Progenitor cell of endocrine pancreas (in vitro differentiated cells): ENCODE results near the gene PHKB. TPM values are rescaled to one million over a fixed set of nuclear protein-coding genes. Genes with fewer than 3 reads are reported as not detected.

Experiments
- DNase-seq: peaks from one replicate; pipeline ENCODE4 v3.0.0; 2021; ENCODE audit warnings: low spot score; ENCODE audit not compliant: unreplicated experiment
- H3K27ac Mint-ChIP-seq: 2 replicates; pipeline ENCODE4 v1.8.0; 2021; ENCODE audit warnings: mild to moderate bottlenecking, moderate library complexity, mixed read lengths
- H3K27me3 Mint-ChIP-seq: 2 replicates; pipeline ENCODE4 v1.8.0; 2021; ENCODE audit warnings: mixed read lengths
- H3K36me3 Mint-ChIP-seq: 2 replicates; pipeline ENCODE4 v1.8.0; 2022; ENCODE audit warnings: mixed read lengths; ENCODE audit not compliant: insufficient read depth
- H3K4me1 Mint-ChIP-seq: 2 replicates; pipeline ENCODE4 v1.8.0; 2021; ENCODE audit warnings: low read depth, mixed read lengths
- H3K4me3 Mint-ChIP-seq: 2 replicates; pipeline ENCODE4 v1.8.0; 2021; ENCODE audit warnings: low read depth, mild to moderate bottlenecking, moderate library complexity, mixed read lengths
- H3K9me3 Mint-ChIP-seq: 2 replicates; pipeline ENCODE4 v1.8.0; 2021; ENCODE audit warnings: low read depth, mixed read lengths
- CTCF ChIP-seq: fragments of 200-600 bp; sonication (generic); IDR thresholded peaks from one replicate; pipeline ENCODE4 v1.5.0; 2021; ENCODE audit warnings: antibody characterized with exemption, mild to moderate bottlenecking; ENCODE audit not compliant: unreplicated experiment
- total RNA-seq: library from RNA; stranded (reverse); gene quantifications from 2 replicates; pipeline ENCODE4 v1.2.1, GENCODE V29; 2021

PHKB gene
- total RNA-seq, 1 donor from 2014 or later: 94.1 TPM

GRCh38 chr16:47590472-47590871 is 129.3 kb downstream of the PHKB start:
- TF ChIP-seq CTCF: no peak
- Mint-ChIP-seq H3K9me3 (no peaks in the 10 kb centered on the region), H3K4me1 (no peaks in the 10 kb centered on the region), H3K27me3 (no peaks in the 10 kb centered on the region), H3K4me3 (no peak overlapping the region), H3K36me3 (peaks cover 10% of the 10 kb centered on the region), H3K27ac (no peak overlapping the region)
- no peak for DNase-seq

GRCh38 chr16:47592232-47592631 is 131.1 kb downstream of the PHKB start:
- Mint-ChIP-seq H3K27me3 (no peaks in the 10 kb centered on the region), H3K4me1 (no peaks in the 10 kb centered on the region), H3K9me3 (no peaks in the 10 kb centered on the region), H3K27ac (no peak overlapping the region), H3K36me3 (peaks cover 10% of the 10 kb centered on the region), H3K4me3 (no peak overlapping the region)
- TF ChIP-seq CTCF: no peak
- DNase-seq: no peak

GRCh38 chr16:47599512-47599911 is 138.4 kb downstream of the PHKB start:
- Mint-ChIP-seq H3K27me3 (no peaks in the 10 kb centered on the region), H3K27ac (peak overlapping the region; percentile 6), H3K4me3 (no peak overlapping the region), H3K9me3 (no peaks in the 10 kb centered on the region), H3K4me1 (peaks cover 6% of the 10 kb centered on the region), H3K36me3 (peaks cover 8% of the 10 kb centered on the region)
- TF ChIP-seq CTCF: no peak
- DNase-seq: no peak

GRCh38 chr16:47600376-47600775 is 139.2 kb downstream of the PHKB start:
- H3K9me3 Mint-ChIP-seq: no peaks in the 10 kb centered on the region
- DNase-seq: no peak
- H3K27ac Mint-ChIP-seq: no peak overlapping the region
- no peaks in the 10 kb centered on the region for H3K27me3 Mint-ChIP-seq
- no peak for TF ChIP-seq CTCF
- peaks cover 8% of the 10 kb centered on the region for H3K36me3 Mint-ChIP-seq
- peaks cover 6% of the 10 kb centered on the region for H3K4me1 Mint-ChIP-seq
- no peak overlapping the region for H3K4me3 Mint-ChIP-seq

- TF ChIP-seq CTCF: no peak
- no peak overlapping the region for H3K27ac Mint-ChIP-seq
- H3K4me1 Mint-ChIP-seq: peaks cover 4% of the 10 kb centered on the region
- peaks cover 14% of the 10 kb centered on the region for H3K9me3 Mint-ChIP-seq
- no peak for DNase-seq
- no peak overlapping the region for H3K4me3 Mint-ChIP-seq
- no peaks in the 10 kb centered on the region for H3K27me3 Mint-ChIP-seq
- H3K36me3 Mint-ChIP-seq: peaks cover 21% of the 10 kb centered on the region
These were observed 143.2 kb downstream of the PHKB start for GRCh38 chr16:47604306-47604705.

GRCh38 chr16:47611042-47611441 is 149.9 kb downstream of the PHKB start:
- peaks cover 14% of the 10 kb centered on the region for H3K9me3 Mint-ChIP-seq
- H3K36me3 Mint-ChIP-seq: peaks cover 30% of the 10 kb centered on the region
- H3K4me1 Mint-ChIP-seq: no peaks in the 10 kb centered on the region
- H3K4me3 Mint-ChIP-seq: no peak overlapping the region
- no peak overlapping the region for H3K27ac Mint-ChIP-seq
- H3K27me3 Mint-ChIP-seq: no peaks in the 10 kb centered on the region
- no peak for TF ChIP-seq CTCF
- DNase-seq: no peak
